Measurements from ENCODE around the gene BTRC. TPM values are rescaled to one million over a fixed set of nuclear protein-coding genes. Genes with fewer than 3 reads are reported as not detected.
"Not testable (repeated sequence)": the region's sequence is repeated elsewhere in the genome, so short reads cannot be mapped to it uniquely, and the experiment has no call there.

BTRC gene
- total RNA-seq, 1 donor from 2014 or later, result 14.2 TPM

- no peak overlapping the region for H3K4me3 ChIP-seq (ENCODE audit: low read depth, low read length)
- DNase-seq (ENCODE audit: low read depth), result no peak
- TF ChIP-seq, protein P1, sequence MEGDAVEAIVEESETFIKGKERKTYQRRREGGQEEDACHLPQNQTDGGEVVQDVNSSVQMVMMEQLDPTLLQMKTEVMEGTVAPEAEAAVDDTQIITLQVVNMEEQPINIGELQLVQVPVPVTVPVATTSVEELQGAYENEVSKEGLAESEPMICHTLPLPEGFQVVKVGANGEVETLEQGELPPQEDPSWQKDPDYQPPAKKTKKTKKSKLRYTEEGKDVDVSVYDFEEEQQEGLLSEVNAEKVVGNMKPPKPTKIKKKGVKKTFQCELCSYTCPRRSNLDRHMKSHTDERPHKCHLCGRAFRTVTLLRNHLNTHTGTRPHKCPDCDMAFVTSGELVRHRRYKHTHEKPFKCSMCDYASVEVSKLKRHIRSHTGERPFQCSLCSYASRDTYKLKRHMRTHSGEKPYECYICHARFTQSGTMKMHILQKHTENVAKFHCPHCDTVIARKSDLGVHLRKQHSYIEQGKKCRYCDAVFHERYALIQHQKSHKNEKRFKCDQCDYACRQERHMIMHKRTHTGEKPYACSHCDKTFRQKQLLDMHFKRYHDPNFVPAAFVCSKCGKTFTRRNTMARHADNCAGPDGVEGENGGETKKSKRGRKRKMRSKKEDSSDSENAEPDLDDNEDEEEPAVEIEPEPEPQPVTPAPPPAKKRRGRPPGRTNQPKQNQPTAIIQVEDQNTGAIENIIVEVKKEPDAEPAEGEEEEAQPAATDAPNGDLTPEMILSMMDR (conservative IDR thresholded peaks at IDR 0.05; ENCODE audit: low read depth, low read length), result no peak
Measured at GRCh38 chr10:101330631-101331225, 23.2 kb upstream of the BTRC start.

DNA sequence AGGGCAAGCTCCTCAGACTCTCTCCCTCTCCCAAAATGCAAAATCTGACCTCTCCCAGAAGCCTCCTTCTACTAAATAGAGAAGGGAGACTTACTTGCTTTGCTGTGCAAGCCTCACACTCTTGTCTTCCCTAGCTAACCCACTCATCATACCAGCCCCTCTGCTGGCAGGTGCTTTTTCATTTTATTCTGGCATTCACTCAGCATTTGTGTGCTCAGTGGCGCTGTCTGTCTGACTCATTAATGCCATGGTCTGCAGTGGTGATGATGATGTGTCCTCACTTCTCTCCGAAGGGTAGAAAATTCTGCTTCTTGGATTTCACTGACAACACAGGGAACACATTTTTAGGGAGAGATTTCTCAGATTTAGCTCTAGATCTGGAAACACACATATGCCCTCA lies 22.0 kb upstream of the BTRC start:
- no peak overlapping the region for H3K4me3 ChIP-seq (ENCODE audit: low read depth, low read length)
- no peak for DNase-seq (ENCODE audit: low read depth)
- TF ChIP-seq, protein P1 (conservative IDR thresholded peaks at IDR 0.05; ENCODE audit: low read depth, low read length), result no peak

- H3K4me3 ChIP-seq (ENCODE audit: low read depth, low read length); DNase-seq (ENCODE audit: low read depth): not testable (repeated sequence)
Measured at GRCh38 chr10:101334259-101334658, 19.7 kb upstream of the BTRC start.

GRCh38 chr10:101336382-101336781 lies 17.6 kb upstream of the BTRC start:
- H3K4me3 ChIP-seq (ENCODE audit: low read depth, low read length), result no peak overlapping the region
- TF ChIP-seq, protein P1 (conservative IDR thresholded peaks at IDR 0.05; ENCODE audit: low read depth, low read length), result no peak
- no peak for DNase-seq (ENCODE audit: low read depth)

GRCh38 chr10:101337836-101338235 lies 16.1 kb upstream of the BTRC start:
- no peak for DNase-seq (ENCODE audit: low read depth)
- no peak overlapping the region for H3K4me3 ChIP-seq (ENCODE audit: low read depth, low read length)

GRCh38 chr10:101341438-101341837 lies 12.5 kb upstream of the BTRC start:
- no peak for DNase-seq (ENCODE audit: low read depth)
- H3K4me3 ChIP-seq (ENCODE audit: low read depth, low read length), result no peak overlapping the region
- TF ChIP-seq, protein P1 (conservative IDR thresholded peaks at IDR 0.05; ENCODE audit: low read depth, low read length), result no peak

More at GRCh38 chr10:101337836-101338235, 16.1 kb upstream of the BTRC start:
- TF ChIP-seq, protein P1 (conservative IDR thresholded peaks at IDR 0.05; ENCODE audit: low read depth, low read length), result no peak

- TF ChIP-seq, protein P1 (conservative IDR thresholded peaks at IDR 0.05; ENCODE audit: low read depth, low read length), result no peak
Measured at GRCh38 chr10:101346177-101346576, 7.8 kb upstream of the BTRC start.

More at GRCh38 chr10:101346177-101346576, 7.8 kb upstream of the BTRC start:
- no peak overlapping the region for H3K4me3 ChIP-seq (ENCODE audit: low read depth, low read length)
- DNase-seq (ENCODE audit: low read depth), result no peak

Data from epithelial cell of proximal tubule (primary cell).